Mucosa of descending colon (tissue), 3 donors: ENCODE results near the gene SPR. TPM values are rescaled to one million over a fixed set of nuclear protein-coding genes. Genes with fewer than 3 reads are reported as not detected.

Source experiments
- ATAC-seq: fragments of 200-7000 bp; cut with Tn5 transposase; one replicate; pipeline ENCODE4 v1.9.1; 2020; ENCODE audit warnings: mild to moderate bottlenecking, moderate library complexity
- DNase-seq, 3 donors: peaks; one replicate each; pipeline ENCODE4 v3.0.0-alpha.2; 2020
- H3K36me3 ChIP-seq: fragments of 200-600 bp; one replicate; pipeline ENCODE4 v1.8.0; 2021; ENCODE audit warnings: low read depth, mild to moderate bottlenecking
- H3K4me1 ChIP-seq: fragments of 200-600 bp; one replicate; pipeline ENCODE4 v1.8.0; 2021; ENCODE audit warnings: low read depth, mild to moderate bottlenecking
- H3K4me3 ChIP-seq: fragments of 200-600 bp; one replicate; pipeline ENCODE4 v1.8.0; 2021; ENCODE audit warnings: mild to moderate bottlenecking
- H3K9me3 ChIP-seq: fragments of 200-600 bp; one replicate; pipeline ENCODE4 v1.8.0; 2021; ENCODE audit warnings: mild to moderate bottlenecking
- intact Hi-C, 2 donors: fragments of 100-400 bp; cut with DNase I in 1 of 2; cut with micrococcal nuclease in 1 of 2; formaldehyde crosslinking; loops; one replicate each; pipeline versions ENCODE4 v1.11.0 to v1.11.1; 2022; cut with DNase I, micrococcal nuclease
- total RNA-seq, 3 donors: library from RNA; stranded (reverse); fragmentation: NEBNext Ultra II Directional in 2 of 3; extraction: Animal tissue kit (Norgen Biotek cat#: 25700) in 2 of 3; gene quantifications; one replicate each; pipeline versions ENCODE4 v1.2.1 to v1.2.4, GENCODE V29; 2021 to 2023
- TF ChIP-seq, protein P1 (sequence below): fragments of 200-600 bp; IDR thresholded peaks from one replicate; pipeline ENCODE4 v1.8.0; 2022; ENCODE audit warnings: antibody characterized with exemption, mild to moderate bottlenecking
- donor health status: DM: no; HTN: no; CAD: no; lungs with moderate emphysema.
- donor health status: DM: no; HTN: no; CAD: no.
- donor health status: DM: no; HTN: yes; CAD: no.

The SPR gene
- total RNA-seq, 3 donors from 2014 or later, result 53.7 to 91.0 (median 60.9) TPM

DNA sequence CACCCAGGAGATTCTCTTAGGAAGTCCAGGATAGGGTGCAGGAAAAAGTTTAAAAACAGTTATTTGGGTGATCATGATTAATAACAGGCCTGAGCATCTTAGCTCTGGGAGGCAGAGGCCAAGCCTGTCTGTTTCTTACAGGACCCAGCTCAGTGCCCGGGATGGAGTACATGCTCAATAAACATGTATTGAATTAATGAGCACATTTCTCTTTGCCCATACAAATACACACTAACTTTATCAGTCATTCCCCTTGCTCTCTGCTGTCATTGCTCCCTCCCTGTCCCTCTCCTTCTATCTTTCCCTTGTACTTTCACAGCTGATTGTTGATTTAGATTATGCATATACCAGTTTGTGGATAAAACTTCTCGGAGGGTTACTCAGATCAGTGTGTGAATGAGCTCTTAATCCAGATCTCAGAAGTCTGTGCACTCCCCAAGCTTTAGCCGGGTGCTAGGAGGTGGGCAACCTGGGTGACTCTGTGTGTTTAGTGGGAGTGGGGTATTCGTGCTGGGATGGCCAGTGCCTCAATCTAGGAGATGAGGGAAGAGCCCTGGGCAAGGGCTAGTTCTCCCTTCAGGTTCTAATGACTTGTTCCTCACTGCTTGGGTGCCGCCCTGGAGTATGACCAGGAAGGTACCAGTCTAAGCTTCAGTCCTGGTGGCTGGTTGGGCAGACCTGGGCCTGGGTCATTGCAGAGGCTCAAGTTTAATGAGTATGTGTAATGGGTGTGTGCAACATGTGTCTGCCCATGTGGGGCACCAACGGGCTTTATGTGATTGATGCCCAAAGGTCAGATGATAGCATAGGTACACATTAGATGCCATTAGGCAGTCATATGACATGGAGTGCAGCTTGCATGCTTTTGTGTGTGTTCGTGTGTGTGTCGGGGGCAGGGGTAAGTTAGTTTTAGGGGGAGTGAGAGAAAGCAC is 40.7 kb downstream of the SPR start:
- Histone ChIP-seq H3K4me1 (peaks cover 14% of the 10 kb centered on the region), H3K4me3 (no peak overlapping the region), H3K36me3 (no peaks in the 10 kb centered on the region), H3K9me3 (no peaks in the 10 kb centered on the region)
- DNase-seq, result no peak
- TF ChIP-seq, protein P1, sequence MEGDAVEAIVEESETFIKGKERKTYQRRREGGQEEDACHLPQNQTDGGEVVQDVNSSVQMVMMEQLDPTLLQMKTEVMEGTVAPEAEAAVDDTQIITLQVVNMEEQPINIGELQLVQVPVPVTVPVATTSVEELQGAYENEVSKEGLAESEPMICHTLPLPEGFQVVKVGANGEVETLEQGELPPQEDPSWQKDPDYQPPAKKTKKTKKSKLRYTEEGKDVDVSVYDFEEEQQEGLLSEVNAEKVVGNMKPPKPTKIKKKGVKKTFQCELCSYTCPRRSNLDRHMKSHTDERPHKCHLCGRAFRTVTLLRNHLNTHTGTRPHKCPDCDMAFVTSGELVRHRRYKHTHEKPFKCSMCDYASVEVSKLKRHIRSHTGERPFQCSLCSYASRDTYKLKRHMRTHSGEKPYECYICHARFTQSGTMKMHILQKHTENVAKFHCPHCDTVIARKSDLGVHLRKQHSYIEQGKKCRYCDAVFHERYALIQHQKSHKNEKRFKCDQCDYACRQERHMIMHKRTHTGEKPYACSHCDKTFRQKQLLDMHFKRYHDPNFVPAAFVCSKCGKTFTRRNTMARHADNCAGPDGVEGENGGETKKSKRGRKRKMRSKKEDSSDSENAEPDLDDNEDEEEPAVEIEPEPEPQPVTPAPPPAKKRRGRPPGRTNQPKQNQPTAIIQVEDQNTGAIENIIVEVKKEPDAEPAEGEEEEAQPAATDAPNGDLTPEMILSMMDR, result no peak
- intact Hi-C loops, result no loop called here
- peak; percentile 21 for ATAC-seq

DNA sequence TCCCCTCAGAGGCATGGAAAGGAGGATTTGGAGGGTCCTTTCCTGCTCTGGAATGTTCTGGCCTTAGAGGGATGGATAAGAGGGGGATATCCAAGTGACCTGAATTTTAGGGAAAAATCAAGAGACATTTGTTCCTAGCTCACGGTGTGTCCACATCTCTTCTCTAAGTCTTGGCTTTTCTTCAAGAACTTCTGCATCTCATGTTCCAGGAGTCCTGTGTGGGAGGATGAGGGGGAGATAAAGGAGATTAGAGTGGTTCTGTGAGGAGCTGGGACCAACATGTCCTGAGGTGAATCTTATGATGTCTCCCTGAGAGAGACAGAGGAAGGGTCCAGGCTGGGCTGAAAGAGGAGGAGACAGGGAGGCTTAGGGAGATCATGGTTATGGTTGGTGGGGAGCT is 41.8 kb downstream of the SPR start:
- intact Hi-C loops, result no loop called here
- Histone ChIP-seq H3K9me3 (no peaks in the 10 kb centered on the region), H3K4me3 (no peak overlapping the region), H3K4me1 (peaks cover 10% of the 10 kb centered on the region), H3K36me3 (no peaks in the 10 kb centered on the region)
- ATAC-seq (no peak), DNase-seq (no peak)
- TF ChIP-seq, protein P1, result no peak

DNA sequence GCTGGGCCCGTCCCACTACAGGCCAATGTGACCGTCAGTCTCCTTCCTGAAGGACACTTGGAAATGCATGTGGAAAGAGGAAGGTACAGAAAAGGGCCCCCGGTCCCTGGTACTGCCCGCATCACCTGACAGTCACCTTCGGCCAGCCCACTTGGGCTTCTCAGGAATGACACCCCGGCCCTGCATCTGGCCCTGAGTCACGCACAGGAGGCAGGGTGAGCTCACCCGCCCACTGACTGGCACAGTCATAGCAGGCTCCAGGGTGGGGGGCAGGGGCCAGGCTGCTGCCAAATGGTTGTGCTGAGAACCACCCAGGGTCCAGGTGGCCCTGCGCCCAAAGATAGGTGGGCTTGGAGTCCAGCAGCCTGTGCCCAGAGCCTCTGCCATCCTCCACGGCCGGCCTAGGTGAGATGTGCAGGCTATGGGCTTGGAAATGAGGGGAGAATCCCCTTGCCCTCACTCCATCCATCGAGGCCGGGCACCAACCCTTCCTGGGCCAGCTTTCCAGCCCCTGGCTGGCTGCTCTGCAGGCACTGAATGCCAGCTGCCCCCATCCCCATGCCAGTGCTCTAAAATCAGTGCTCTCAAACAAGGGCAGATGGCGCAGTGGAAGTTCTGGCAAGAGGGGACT is 44.2 kb downstream of the SPR start:
- no peak for ATAC-seq
- no peaks in the 10 kb centered on the region for H3K4me1 ChIP-seq
- H3K36me3 ChIP-seq, result no peaks in the 10 kb centered on the region
- DNase-seq, result no peak
- H3K9me3 ChIP-seq, result no peaks in the 10 kb centered on the region
- H3K4me3 ChIP-seq, result no peak overlapping the region
- intact Hi-C loops, result no loop called here
- TF ChIP-seq, protein P1, result no peak

DNA sequence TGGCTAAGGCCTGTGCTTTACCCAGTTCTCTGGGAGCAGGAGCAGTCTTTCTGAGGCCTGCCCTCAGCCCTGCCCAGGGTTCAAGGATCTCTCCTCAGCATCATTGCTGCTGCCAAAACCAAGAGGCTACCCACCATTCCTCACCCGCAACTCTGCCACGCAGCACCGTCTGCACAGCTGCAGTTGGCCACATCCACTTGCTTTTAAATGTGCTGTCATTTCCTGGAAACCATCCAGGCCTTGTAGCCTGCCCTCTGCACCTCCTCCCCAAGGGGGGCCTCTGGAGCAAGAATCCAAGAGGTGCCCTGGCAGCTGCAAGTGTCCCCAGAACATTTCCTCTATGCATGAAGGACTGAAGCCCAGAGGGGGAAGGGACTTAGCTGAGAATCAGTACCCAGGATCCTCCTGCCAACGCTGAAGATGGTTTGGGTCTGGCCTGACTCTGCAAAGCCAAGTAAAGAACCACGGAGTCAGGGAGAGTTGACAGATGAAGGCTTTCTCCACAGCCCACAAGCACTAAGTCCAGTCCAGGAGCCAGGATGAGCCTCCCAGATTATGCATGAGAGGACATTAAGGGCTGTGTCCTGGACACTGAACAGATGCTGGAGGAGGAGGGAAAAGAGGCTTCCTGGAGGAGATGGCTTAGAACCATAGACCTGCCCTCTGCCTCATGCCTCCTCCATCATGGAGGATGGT is 45.0 kb downstream of the SPR start:
- Histone ChIP-seq H3K4me3 (no peak overlapping the region), H3K9me3 (no peaks in the 10 kb centered on the region), H3K36me3 (no peaks in the 10 kb centered on the region), H3K4me1 (no peaks in the 10 kb centered on the region)
- TF ChIP-seq, protein P1, result no peak
- DNase-seq (no peak), ATAC-seq (no peak)
- intact Hi-C loops, result no loop called here

DNA sequence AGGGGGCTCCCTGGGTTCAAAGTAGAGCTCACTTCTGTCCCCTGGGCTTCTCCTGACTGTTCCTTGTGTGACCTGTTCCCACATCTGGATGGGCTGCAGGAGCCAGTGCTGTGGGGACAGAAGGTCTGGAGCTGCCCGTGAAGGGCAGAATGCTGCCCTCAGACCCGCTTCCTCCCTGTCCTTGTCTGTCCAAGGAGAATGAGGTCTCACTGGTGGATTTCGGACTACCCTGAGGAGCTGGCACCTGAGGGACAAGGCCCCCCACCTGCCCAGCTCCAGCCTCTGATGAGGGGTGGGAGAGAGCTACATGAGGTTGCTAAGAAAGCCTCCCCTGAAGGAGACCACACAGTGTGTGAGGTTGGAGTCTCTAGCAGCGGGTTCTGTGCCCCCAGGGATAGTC is 45.6 kb downstream of the SPR start:
- TF ChIP-seq, protein P1, result no peak
- ATAC-seq, result no peak
- intact Hi-C loops, result no loop called here

More for the DNA sequence above, 45.6 kb downstream of the SPR start:
- Histone ChIP-seq H3K36me3 (no peaks in the 10 kb centered on the region), H3K9me3 (no peaks in the 10 kb centered on the region), H3K4me3 (no peak overlapping the region), H3K4me1 (no peaks in the 10 kb centered on the region)
- no peak for DNase-seq
